ENCODE data around the gene ANKRD12.
"Not testable (repeated sequence)": the region's sequence is repeated elsewhere in the genome, so short reads cannot be mapped to it uniquely, and the experiment has no call there.

ANKRD12 gene

GRCh38 chr18:9234528-9234927, 97.9 kb downstream of the ANKRD12 start:
- FAIRE-seq = no peak

DNA sequence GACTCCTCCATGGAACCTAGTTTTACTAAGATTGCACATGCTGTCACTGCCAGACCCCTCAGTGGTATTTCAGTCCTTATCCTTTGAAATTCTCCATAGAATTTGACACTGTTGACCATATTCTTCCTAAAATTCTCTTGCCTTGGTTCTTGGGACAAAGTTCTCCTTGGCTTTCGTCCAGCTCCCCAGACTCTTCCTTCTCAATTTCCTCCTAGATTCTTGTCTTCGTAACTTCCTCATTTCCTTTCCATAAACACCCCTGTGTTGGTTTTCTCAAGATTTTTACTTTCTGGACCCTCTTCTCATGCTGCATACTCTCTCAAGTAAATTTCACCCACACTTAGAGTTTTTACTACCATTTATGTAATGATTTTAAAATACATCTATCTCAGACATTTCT, 101.4 kb downstream of the ANKRD12 start:
- FAIRE-seq = no peak

- FAIRE-seq = no peak
Measured at GRCh38 chr18:9239720-9240119, 103.1 kb downstream of the ANKRD12 start.

- no peak for FAIRE-seq
Measured at GRCh38 chr18:9240270-9240669, 103.7 kb downstream of the ANKRD12 start.

GRCh38 chr18:9243029-9243428, 106.4 kb downstream of the ANKRD12 start:
- no peak for FAIRE-seq

GRCh38 chr18:9244376-9244775, 107.8 kb downstream of the ANKRD12 start:
- no peak for FAIRE-seq

DNA sequence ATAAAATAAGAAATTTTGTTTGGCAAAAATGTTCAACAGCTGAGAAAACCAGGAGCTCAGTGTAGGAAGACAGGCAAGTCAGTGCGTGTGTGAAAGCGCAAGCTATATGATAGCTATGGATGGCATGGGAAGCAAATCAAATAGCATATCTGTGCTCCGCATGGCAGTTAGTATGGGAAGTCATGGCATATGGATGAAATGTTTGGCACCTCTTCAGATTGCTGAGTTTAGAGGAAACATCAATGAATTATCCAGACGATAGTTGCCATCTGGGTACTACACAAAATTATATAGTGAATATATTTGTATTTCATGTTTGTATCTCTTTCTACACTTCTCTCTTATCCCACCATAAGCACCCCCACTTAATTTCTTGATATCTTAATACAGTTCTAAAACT, 112.1 kb downstream of the ANKRD12 start:
- no peak for FAIRE-seq

DNA sequence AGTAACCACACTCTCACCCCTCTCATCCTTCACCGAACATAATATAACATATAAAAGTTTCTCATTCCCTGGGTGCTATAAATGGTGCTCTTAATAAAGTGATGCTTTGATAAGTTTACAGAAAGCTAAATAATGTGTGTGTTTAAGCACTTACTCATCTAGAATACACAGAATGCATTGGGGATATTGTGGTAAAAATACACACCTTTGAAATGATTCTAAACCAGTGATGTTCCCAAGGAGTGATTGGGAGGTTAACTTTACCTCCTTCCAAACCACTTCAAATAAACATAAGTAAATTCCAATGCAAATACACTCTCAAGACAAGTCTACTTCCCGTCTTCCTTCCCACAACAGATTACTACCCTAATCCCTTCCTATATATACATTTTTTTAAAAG, 112.7 kb downstream of the ANKRD12 start:
- no peak for FAIRE-seq

GRCh38 chr18:9259173-9259572, 122.6 kb downstream of the ANKRD12 start:
- peak; percentile 44 for FAIRE-seq

GRCh38 chr18:9260388-9261380, 124.1 kb downstream of the ANKRD12 start:
- FAIRE-seq = no peak

- no peak for FAIRE-seq
Measured at GRCh38 chr18:9263264-9263663, 126.7 kb downstream of the ANKRD12 start.

DNA sequence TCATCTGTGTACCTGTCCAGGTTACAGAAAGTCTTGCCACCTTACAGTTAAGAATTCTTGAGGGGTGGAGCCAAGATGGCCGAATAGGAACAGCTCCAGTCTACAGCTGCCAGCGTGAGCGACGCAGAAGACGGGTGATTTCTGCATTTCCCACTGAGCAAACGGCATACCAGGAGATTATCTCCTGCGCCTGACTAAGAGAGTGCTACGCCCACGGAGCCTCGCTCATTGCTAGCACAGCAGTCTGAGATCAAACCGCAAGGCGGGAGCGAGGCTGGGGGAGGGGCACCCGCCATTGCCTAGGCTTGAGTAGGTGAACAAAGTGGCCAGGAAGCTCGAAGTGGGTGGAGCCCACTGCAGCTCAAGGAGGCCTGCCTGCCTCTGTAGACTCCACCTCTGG, 128.2 kb downstream of the ANKRD12 start:
- not testable (repeated sequence) for FAIRE-seq

DNA sequence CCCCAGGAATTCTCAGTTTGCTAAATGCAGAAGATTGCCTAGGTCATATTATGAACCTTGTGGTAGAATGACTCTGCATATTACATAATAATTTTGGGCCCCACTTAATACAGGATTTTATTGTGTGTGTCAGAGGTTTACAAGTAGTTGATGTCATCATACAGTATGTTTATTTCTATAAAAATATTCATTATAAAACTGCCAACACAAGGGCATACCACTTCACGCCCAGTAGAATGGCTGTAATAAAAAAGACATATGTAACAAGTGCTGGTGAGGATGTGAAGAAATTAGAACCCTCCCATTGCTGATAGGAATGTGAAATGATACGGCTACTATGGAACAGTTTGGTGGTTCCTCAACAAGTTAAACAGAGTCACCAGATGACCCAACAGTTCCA, 136.6 kb downstream of the ANKRD12 start:
- FAIRE-seq = no peak

- FAIRE-seq = no peak
Measured at GRCh38 chr18:9275890-9276289, 139.3 kb downstream of the ANKRD12 start.

DNA sequence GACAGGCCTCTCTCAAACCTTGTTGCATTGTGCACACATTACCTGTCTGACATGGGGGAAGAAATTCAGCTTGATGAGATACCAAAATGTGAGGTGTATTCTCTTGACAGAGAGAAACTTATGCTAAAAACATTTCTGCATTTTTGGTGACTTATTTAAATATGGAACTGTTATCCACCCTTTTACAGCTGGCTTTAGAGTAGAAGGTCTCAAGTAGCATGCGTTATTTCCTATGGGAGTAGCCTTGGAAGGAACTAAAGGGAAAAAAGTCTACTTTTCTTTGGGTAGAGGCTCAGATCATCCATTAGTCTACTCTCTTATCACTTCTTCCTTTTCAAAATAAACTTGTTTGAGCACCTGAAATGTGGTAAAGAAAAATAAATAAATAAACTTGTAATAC, 141.4 kb downstream of the ANKRD12 start:
- FAIRE-seq = no peak

DNA sequence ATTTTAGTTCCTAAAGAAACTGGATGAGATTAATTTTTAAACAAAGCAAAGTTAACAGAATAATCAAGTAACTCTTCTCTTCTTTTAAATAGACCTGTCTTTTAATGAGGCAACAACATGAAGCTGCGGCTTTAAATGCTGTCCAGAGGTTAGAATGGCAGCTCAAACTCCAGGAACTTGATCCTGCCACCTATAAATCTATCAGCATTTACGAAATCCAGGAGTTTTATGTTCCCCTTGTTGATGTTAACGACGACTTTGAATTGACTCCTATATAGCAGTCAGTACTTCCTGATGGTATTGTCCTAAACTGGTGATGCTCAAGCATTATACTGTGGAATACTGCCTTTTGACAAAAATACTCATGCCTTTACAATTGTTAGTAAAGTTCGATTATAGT, 144.3 kb downstream of the ANKRD12 start:
- no peak for FAIRE-seq

GRCh38 chr18:9281780-9282179, 145.2 kb downstream of the ANKRD12 start:
- FAIRE-seq = peak; percentile 73

GRCh38 chr18:9283791-9284190, 147.2 kb downstream of the ANKRD12 start:
- no peak for FAIRE-seq

GRCh38 chr18:9285604-9286003, 149.0 kb downstream of the ANKRD12 start:
- no peak for FAIRE-seq

DNA sequence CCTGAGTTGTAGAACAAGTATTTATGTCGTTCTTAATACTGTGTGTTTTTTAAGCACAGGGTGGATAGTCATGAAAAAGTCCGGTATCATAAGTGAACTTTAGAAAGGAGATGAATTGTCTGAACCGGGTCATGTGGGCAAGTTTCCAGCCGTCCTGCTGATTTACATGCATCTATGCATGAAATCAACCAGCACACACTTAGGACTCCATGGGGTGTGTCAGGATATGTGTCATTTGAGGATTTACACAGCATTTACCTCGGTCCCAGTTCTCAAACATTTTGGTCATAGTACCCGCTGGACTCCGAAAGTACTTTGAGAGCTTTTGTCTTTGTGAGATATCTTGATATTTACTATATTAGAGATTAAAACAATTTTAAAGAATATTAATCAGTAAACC, 150.5 kb downstream of the ANKRD12 start:
- FAIRE-seq = no peak

- FAIRE-seq = no peak
Measured at GRCh38 chr18:9289698-9290097, 153.1 kb downstream of the ANKRD12 start.

- FAIRE-seq = no peak
Measured at GRCh38 chr18:9290156-9290555, 153.6 kb downstream of the ANKRD12 start.

GRCh38 chr18:9292047-9292446, 155.5 kb downstream of the ANKRD12 start:
- no peak for FAIRE-seq

DNA sequence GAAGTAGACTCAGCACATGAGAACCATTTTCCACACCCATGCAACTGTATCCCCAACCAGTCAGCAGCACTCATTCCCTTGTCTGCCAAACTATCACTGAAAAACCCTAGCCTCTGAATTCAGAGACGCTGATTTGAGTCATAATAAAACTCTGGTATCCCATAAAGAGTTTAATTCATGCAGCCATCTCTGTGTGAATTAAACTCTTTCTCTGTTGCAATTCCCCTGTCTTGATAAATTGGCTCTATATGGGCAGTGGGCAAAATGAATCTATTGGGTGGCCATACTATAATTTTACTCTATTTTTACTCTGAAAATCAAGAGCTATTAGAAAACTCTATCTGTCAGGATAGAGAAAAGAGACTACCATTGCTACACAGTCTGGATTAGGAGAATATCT, 157.4 kb downstream of the ANKRD12 start:
- no peak for FAIRE-seq

All from A204.1 (cell line).